Memory B cell (primary cell): ENCODE results near the gene UMODL1.

Experiments used
- ATAC-seq: fragments of 150-1000 bp; cut with Tn5 transposase; 2 replicates; pipeline ENCODE4 v1.10.0; 2021; ENCODE audit warnings: low read depth, mild to moderate bottlenecking, moderate library complexity
- DNase-seq, 2 donors: peaks; one replicate each; pipeline ENCODE4 v3.0.0; 2022; ENCODE audit warnings: low spot score in 2 of 2
- H3K27ac Mint-ChIP-seq: one replicate; pipeline ENCODE4 v1.8.0; 2022; ENCODE audit warnings: mild to moderate bottlenecking, moderate library complexity, mixed read lengths
- H3K27me3 Mint-ChIP-seq: one replicate; pipeline ENCODE4 v1.8.0; 2022; ENCODE audit warnings: mixed read lengths
- H3K36me3 Mint-ChIP-seq: one replicate; pipeline ENCODE4 v1.8.0; 2022; ENCODE audit warnings: mild to moderate bottlenecking, mixed read lengths
- H3K4me1 Mint-ChIP-seq: one replicate; pipeline ENCODE4 v1.8.0; 2022; ENCODE audit warnings: mixed read lengths
- H3K4me3 Mint-ChIP-seq: one replicate; pipeline ENCODE4 v1.8.0; 2022; ENCODE audit warnings: mild to moderate bottlenecking, moderate library complexity, mixed read lengths
- H3K9me3 Mint-ChIP-seq: one replicate; pipeline ENCODE4 v1.8.0; 2022; ENCODE audit warnings: mixed read lengths

UMODL1 gene

DNA sequence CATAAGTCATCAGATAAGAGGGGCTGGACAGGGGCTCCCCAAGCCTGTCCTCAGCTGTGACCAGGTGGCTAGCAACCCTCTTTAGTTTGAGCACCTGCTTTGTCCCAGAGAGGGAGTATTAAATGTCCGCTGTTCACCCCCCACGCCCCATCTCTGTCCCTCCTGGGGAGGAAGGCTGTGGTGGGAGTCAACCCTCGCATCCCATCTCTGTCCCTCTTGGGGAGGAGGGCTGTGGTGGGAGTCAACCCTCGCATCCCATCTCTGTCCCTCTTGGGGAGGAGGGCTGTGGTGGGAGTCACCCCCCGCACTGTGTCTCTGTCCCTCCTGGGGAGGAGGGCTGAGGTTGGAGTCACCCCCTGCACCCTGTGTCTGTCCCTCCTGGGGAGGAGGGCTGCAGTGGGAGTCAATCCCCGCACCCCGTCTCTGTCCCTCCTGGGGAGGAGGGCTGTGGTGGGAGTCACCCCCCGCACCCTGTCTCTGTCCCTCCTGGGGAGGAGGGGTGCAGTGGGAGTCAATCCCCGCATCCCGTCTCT lies 75.2 kb downstream of the UMODL1 start:
- no peak for ATAC-seq
- peaks cover 6% of the 10 kb centered on the region for H3K27me3 Mint-ChIP-seq

DNA sequence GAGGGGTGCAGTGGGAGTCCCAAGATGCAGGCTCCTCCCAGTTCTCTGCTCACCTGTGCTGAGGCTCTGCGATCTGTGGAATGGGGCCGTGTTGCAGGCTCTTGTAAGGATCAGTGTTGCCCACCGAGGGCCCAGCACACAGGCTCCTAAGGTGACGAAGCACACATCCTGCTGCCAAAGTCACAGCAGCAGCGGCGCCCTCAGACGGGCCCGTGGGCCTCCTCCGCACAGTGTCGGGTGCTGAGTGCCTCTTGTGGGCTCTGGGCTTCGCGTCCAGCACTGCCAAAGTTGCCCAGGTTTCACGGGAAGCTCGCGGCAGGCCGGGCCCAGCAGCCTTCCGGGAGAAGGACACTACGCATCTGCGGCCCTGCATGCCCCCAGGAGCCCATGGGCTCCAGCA lies 75.7 kb downstream of the UMODL1 start:
- peaks cover 5% of the 10 kb centered on the region for H3K4me1 Mint-ChIP-seq
- DNase-seq (no peak), ATAC-seq (no peak)
- no peak overlapping the region for H3K27ac Mint-ChIP-seq
- peaks cover 6% of the 10 kb centered on the region for H3K27me3 Mint-ChIP-seq
- no peak overlapping the region for H3K4me3 Mint-ChIP-seq
- no peaks in the 10 kb centered on the region for H3K9me3 Mint-ChIP-seq
- H3K36me3 Mint-ChIP-seq = no peaks in the 10 kb centered on the region

More for the DNA sequence above, 75.2 kb downstream of the UMODL1 start:
- no peak overlapping the region for H3K27ac Mint-ChIP-seq
- DNase-seq = no peak
- no peak overlapping the region for H3K4me3 Mint-ChIP-seq
- peaks cover 5% of the 10 kb centered on the region for H3K4me1 Mint-ChIP-seq
- no peaks in the 10 kb centered on the region for H3K36me3 Mint-ChIP-seq
- no peaks in the 10 kb centered on the region for H3K9me3 Mint-ChIP-seq

DNA sequence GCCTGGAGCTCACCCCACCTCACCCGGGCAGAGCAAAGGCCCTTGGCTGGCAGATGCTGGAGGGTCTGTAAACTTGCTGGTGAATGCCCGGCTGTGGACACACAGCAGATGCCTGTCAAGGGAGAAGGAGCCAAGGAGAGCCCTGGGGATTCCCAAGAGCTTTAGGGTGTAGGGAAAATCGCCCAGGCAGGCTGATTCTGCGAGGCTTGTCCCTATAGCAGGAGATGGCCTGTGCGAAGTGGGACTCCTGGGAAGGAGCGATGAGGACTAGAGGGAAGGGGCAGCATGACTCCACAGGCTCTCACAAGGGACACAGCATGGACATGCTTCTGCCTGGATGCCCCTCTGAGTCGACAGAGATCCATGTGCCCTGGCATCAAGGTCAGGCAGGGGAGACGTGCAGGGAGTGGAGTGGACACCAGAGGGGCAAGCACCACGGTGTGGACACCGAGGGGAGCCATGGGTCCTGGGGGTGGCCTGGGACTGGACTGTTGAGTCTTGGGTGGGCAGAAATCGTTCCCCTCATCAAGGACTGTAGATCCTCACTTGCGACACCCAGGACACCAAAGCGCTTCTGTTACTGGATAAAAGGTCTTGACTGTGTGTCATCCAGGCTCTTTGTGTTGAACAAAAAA lies 76.4 kb downstream of the UMODL1 start:
- ATAC-seq = no peak
- H3K27me3 Mint-ChIP-seq = peaks cover 7% of the 10 kb centered on the region
- no peaks in the 10 kb centered on the region for H3K9me3 Mint-ChIP-seq
- DNase-seq = no peak
- H3K27ac Mint-ChIP-seq = no peak overlapping the region
- H3K36me3 Mint-ChIP-seq = no peaks in the 10 kb centered on the region
- peaks cover 5% of the 10 kb centered on the region for H3K4me1 Mint-ChIP-seq
- no peak overlapping the region for H3K4me3 Mint-ChIP-seq

DNA sequence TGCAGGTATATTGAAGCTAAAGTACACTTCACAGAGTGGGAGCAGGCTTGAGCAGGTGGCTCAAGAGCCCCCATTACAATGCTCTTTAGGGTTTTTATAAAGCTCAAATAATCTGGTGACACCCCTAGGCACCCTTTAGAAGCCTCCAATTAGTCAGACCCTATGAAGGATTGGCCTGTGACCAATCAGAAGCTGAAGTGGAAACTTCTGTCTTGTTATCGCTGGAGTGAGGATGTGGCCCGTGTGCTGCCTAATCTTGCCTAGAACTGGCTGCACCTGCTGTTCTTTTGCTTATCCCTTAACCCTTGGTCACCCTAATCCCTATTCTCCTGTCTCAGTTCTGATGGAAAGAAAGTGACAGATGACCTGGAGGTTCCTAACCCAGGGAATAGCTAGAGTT lies 77.0 kb downstream of the UMODL1 start:
- no peak for DNase-seq
- no peak overlapping the region for H3K27ac Mint-ChIP-seq

DNA sequence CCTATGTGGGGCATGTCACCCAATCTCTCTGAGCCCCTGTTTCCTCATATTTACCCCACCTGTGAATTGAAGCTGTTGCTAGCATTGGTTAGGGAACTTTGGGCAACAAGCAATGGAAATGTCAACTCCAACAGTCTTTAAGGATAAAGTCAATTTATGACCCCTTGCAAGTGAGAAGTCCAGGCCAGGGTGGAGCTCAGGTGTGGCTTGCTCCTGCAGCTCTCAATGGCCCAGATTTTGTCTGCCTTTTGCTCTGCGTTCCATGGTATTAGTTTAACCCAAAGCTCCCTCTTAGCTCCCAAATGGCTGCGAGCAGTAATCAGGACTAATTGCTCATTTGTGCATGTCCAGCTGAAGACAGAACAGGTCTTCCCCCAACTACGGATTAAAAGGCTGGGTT lies 77.5 kb downstream of the UMODL1 start:
- no peaks in the 10 kb centered on the region for H3K36me3 Mint-ChIP-seq
- no peaks in the 10 kb centered on the region for H3K9me3 Mint-ChIP-seq

More for the DNA sequence above, 77.0 kb downstream of the UMODL1 start:
- peaks cover 11% of the 10 kb centered on the region for H3K27me3 Mint-ChIP-seq
- ATAC-seq = no peak
- no peaks in the 10 kb centered on the region for H3K36me3 Mint-ChIP-seq
- H3K4me3 Mint-ChIP-seq = no peak overlapping the region
- peaks cover 5% of the 10 kb centered on the region for H3K4me1 Mint-ChIP-seq
- H3K9me3 Mint-ChIP-seq = no peaks in the 10 kb centered on the region

DNA sequence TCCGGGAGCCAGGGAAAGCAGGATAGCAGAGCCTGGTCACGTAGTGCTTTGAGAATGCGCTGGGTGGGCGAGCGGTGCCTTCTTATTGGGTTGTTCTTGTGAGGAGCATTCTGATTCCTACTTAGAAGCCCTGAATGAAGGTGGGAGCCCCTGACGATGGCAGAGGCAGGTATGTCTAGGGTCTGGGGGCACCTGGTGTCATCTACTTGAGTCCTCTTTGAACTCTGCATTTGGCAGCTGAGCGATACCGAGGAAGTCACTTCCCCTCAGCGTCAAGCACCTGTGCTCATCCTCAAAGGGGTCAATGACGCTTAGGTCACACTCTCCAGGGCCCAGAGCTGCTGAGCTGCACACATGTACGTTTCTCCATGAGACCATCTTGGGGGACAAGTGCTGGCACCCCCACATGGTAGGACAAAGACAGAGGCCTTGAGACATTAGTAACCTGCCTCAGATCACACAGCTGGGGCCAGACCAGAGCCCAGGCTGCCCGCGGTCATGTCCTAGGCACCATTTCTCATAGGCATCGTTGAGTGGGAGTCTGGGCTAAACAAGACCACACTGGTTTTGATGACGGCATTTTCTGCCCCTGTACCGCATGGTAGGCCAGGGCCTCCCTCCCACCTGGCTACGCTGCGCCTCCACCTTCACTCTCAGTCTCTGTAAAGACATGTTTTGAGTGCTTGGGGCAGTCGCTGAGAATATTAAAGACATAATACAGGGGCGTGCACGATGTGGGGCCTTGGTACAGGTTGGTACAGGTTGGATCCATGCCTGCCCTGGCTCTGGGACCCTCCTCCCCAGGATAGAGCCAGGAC lies 78.7 kb downstream of the UMODL1 start:
- H3K27me3 Mint-ChIP-seq = peaks cover 13% of the 10 kb centered on the region
- no peak for DNase-seq
- peaks cover 5% of the 10 kb centered on the region for H3K4me1 Mint-ChIP-seq
- H3K27ac Mint-ChIP-seq = no peak overlapping the region
- no peak for ATAC-seq
- H3K9me3 Mint-ChIP-seq = no peaks in the 10 kb centered on the region
- no peak overlapping the region for H3K4me3 Mint-ChIP-seq
- H3K36me3 Mint-ChIP-seq = no peaks in the 10 kb centered on the region

More for the DNA sequence above, 77.5 kb downstream of the UMODL1 start:
- no peak for DNase-seq
- no peak for ATAC-seq
- Mint-ChIP-seq H3K27ac (no peak overlapping the region), H3K27me3 (peaks cover 14% of the 10 kb centered on the region), H3K4me1 (peaks cover 5% of the 10 kb centered on the region), H3K4me3 (no peak overlapping the region)

DNA sequence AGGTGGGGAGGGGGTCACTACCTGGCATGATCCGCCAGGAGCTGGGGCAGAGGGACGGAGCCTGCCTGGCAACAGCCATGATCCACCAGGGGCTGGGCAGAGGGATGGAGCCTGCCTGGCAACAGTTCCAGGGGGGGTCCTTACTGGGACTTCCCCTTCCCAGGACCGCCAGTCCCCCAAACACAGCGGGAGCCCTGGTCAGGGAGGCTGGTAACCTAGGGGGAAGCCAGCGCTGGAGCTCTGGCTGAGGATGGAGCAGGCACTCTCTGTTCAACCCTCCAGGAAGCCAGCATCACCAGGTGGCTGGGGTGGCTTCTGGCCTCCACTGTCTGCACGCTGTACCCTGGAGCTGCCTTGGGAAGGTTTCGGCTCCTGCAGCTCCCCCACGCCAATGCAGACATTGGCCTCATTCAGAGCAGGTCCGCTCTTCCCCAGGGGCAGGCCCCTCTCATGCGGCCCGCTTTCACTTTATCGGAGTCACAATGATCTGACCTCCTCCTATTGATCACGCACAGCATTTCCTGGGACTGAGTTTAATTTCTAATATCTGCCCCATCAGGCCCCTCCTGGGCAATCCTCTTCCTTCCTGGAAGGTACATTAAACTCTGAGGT lies 79.5 kb downstream of the UMODL1 start:
- DNase-seq = no peak
- Mint-ChIP-seq H3K4me1 (peaks cover 2% of the 10 kb centered on the region), H3K4me3 (no peak overlapping the region), H3K27me3 (peaks cover 13% of the 10 kb centered on the region), H3K27ac (no peak overlapping the region), H3K9me3 (no peaks in the 10 kb centered on the region), H3K36me3 (no peaks in the 10 kb centered on the region)
- ATAC-seq = no peak

DNA sequence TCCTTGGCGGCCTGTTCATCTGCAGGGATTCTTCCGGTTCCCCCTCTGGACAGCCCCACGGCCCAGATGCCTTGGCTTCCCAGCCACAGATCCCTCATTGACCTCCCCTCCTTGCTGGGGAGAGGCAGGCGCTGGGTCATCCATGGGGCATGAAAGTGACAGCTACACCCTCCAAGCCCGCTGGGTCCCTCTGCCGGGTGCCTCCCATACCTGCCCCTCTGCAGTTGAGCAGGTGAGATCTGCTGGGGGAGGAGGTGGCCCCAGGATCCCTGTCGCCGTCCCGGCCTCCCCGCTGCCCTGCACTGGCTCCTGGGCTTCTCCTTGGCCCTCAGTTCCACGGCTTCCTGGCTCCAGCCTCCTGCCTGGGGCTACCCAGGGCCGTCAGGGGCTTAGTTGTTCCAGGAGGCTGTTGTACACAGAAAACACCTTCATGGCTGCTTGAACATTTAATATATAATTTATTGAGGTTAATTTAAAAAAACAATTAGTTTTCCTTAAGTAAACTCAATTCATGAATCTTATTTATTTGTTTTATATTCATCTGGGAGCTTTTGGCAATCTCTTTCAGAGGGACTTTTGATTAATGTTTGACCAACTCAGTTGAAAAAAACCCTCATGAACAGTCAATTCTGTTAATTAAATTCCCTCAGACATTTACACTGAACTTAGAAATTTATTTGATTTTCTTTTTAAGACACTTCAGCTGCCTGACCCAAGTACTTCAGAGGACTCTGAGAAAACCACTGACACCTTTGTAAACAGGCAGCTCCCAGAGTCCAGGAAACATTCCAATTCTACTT lies 80.2 kb downstream of the UMODL1 start:
- peaks cover 17% of the 10 kb centered on the region for H3K27me3 Mint-ChIP-seq
- no peaks in the 10 kb centered on the region for H3K36me3 Mint-ChIP-seq
- no peaks in the 10 kb centered on the region for H3K9me3 Mint-ChIP-seq
- DNase-seq = no peak
- no peak for ATAC-seq
- no peak overlapping the region for H3K27ac Mint-ChIP-seq
- H3K4me1 Mint-ChIP-seq = no peaks in the 10 kb centered on the region
- H3K4me3 Mint-ChIP-seq = no peak overlapping the region

DNA sequence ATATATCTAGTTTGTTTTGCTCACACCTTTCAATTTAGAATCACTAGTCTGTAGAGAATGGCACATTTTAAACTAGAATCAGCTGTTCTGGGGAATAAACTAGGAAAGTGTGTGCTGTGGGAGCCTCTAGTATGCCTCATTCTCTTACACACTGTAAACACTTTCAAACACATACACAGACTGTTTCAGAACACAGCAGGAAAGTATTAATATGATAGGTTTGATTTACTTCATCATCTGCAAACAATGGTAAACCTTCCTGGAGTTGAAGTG lies 80.8 kb downstream of the UMODL1 start:
- Mint-ChIP-seq H3K9me3 (no peaks in the 10 kb centered on the region), H3K4me3 (no peak overlapping the region), H3K36me3 (no peaks in the 10 kb centered on the region), H3K27me3 (peaks cover 15% of the 10 kb centered on the region), H3K27ac (no peak overlapping the region), H3K4me1 (no peaks in the 10 kb centered on the region)
- ATAC-seq = no peak
- no peak for DNase-seq

DNA sequence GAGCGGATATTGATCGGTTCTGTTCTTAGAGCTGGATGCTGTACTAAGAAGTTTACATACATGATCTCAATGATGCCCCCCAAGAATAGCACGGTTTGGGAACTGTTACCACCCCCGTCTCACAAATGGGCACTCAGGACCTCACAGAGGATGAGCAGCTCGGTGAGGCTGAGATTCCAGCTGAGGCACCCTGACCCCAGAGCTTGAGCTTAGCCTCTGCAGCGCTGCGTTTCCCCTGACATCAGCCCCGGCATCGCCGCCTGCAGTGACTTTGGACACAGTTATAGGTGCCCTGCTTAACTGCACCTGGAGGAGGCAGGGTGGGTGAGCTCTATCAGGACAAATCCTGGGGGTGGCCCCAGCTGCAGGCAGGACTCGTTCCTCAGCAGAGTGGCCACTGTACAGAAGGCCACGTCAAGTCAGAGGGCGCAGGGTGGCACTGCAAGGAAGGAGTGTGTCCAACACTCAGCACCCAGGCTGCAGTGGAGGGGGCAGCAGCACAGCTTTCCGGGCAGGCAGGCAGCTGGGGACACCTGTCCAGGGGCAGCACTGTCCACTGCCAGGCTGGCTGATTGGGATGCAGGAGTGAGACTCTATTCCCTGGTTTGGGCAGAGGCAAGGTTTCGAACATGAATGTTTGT lies 82.0 kb downstream of the UMODL1 start:
- H3K9me3 Mint-ChIP-seq = no peaks in the 10 kb centered on the region
- peaks cover 18% of the 10 kb centered on the region for H3K27me3 Mint-ChIP-seq
- ATAC-seq = no peak
- no peak for DNase-seq
- H3K4me1 Mint-ChIP-seq = no peaks in the 10 kb centered on the region
- no peak overlapping the region for H3K4me3 Mint-ChIP-seq
- H3K36me3 Mint-ChIP-seq = no peaks in the 10 kb centered on the region
- H3K27ac Mint-ChIP-seq = no peak overlapping the region

DNA sequence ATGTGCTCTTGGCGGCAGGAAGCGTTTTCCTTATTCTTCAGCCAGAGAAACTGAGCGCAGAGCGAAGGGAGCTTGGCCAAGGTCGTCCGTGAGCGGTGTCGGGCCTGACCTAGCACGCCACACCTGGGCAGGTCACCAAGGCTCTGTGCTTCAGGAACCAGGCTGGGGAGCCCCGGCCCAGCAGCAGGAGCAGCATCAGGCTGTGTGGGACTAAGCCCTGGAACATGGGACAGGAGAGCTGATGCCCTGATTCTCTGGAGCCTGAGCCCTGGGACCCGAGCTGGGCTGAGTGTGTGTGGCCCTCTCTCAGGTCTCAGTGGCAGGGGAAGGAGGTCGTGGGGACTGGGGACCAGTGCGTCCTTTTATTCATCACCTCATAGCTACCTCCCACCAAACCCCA lies 82.6 kb downstream of the UMODL1 start:
- no peaks in the 10 kb centered on the region for H3K4me1 Mint-ChIP-seq
- DNase-seq (no peak), ATAC-seq (no peak)
- peaks cover 18% of the 10 kb centered on the region for H3K27me3 Mint-ChIP-seq
- no peaks in the 10 kb centered on the region for H3K9me3 Mint-ChIP-seq
- no peak overlapping the region for H3K27ac Mint-ChIP-seq
- no peaks in the 10 kb centered on the region for H3K36me3 Mint-ChIP-seq
- H3K4me3 Mint-ChIP-seq = no peak overlapping the region

DNA sequence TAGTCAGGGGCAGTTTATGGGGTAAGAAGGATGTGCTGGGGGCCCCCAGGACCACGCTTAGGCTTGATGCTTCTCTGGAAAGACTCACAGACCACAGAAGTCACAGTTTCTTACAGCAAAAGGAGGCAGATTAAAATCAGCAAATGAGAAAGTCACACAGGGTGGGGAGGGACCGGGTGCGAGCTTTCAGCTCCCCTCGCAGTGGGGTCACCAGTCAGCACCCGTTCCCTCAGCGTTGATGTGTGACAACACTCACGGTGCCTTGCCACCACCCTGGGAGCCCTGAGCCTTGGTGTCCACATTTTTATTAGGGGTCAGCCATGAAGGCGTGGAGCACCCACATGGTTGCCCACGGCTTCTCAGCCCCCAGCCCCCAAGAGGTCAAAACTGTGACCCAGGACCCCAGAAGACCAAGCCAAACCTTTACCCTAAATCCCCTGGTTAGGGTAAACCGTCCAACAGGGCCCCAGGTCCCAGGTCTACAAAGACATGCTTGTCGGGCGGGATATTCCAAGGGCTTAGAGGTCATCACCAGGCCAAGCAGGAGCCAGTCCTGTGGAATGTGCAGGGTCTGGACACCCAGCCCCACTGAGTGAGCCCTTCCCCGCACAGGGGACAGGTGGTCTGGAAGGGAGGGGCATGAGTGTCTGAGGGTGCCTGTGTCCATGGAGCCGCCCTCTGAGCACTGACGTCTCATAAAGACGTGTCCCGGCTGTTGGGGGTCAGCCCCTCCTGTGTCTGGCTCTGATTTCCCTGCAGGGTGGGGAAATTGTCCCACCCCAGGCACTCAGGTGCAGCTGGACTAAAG lies 83.3 kb downstream of the UMODL1 start:
- no peak for DNase-seq
- Mint-ChIP-seq H3K9me3 (no peaks in the 10 kb centered on the region), H3K27ac (no peak overlapping the region), H3K27me3 (peaks cover 23% of the 10 kb centered on the region), H3K36me3 (no peaks in the 10 kb centered on the region), H3K4me3 (no peak overlapping the region), H3K4me1 (no peaks in the 10 kb centered on the region)
- no peak for ATAC-seq
